Vagina (tissue), 2 donors: Measurements from ENCODE around the gene ESPN.

Source experiments
- CTCF ChIP-seq, 3 experiments: fragments of 450-650 bp in 2 of 3; fragments of 200-600 bp in 1 of 3; sonication (generic) in 1 of 3; IDR thresholded peaks; one replicate each; pipeline ENCODE4 v1.5.1; 2017 to 2019; ENCODE audit warnings: antibody characterized with exemption in 3 of 3, mild to moderate bottlenecking in 2 of 3, moderate library complexity in 2 of 3
- POLR2A ChIP-seq, 2 donors: fragments of 450-650 bp; IDR thresholded peaks; one replicate each; pipeline ENCODE4 v1.6.1; 2017; ENCODE audit warnings: antibody characterized with exemption in 2 of 2, mild to moderate bottlenecking in 2 of 2, moderate library complexity in 2 of 2
- POLR2AphosphoS5 ChIP-seq, 2 donors: sonication (generic); formaldehyde crosslinking; IDR thresholded peaks; one replicate each; pipeline ENCODE4 v1.9.0; 2017; ENCODE audit warnings: antibody characterized with exemption in 2 of 2, mild to moderate bottlenecking in 2 of 2, low read depth in 1 of 2; ENCODE audit not compliant: insufficient read depth in 1 of 2

GRCh38 chr1:6473156-6473555 is 48.6 kb downstream of the ESPN start:
- TF ChIP-seq CTCF (IDR thresholded peaks at IDR 0.05), result no peak
- no peak for TF ChIP-seq POLR2AphosphoS5 (IDR thresholded peaks at IDR 0.05; ENCODE audit: insufficient read depth in 1 of 2, low read depth in 1 of 2)
- no peak for TF ChIP-seq POLR2A (IDR thresholded peaks at IDR 0.05)
